ENCODE measurements around the gene APBA1.
"Not testable (repeated sequence)": the region's sequence is repeated elsewhere in the genome, so short reads cannot be mapped to it uniquely, and the experiment has no call there.

APBA1 gene

GRCh38 chr9:69605406-69605805 is 66.8 kb downstream of the APBA1 start:
- DNase-seq (ENCODE audit: low read depth, low spot score), result no peak

DNA sequence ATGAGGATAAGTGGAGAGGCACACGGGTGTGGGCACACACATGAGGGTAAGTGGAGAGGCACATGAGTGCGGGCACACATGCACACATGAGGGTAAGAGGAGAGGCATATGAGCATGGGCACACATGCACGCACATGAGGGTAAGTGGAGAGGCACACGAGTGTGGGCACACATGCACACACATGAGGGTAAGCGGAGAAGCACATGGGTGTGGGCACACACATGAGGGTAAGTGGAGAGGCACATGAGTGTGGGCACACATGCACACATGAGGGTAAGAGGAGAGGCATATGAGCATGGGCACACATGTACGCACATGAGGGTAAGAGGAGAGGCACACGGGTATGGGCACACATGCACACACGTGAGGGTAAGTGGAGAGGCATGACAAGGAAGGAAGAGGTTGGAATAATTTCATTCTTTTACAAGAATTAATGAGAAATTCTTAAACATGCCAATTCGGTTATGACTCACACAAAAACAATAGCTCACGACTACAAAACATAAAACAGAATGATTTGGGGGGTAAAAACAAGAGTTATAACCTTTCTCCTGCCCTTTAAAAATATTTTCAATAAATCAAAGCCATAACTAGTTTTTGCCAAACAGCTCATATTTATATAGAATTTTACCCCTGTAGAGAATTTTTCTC is 67.5 kb downstream of the APBA1 start:
- no peak for DNase-seq (ENCODE audit: low read depth, low spot score)

- no peak for DNase-seq (ENCODE audit: low read depth, low spot score)
Measured at GRCh38 chr9:69603656-69604055, 68.5 kb downstream of the APBA1 start.

- no peak for DNase-seq (ENCODE audit: low read depth, low spot score)
Measured at GRCh38 chr9:69602773-69603172, 69.4 kb downstream of the APBA1 start.

DNA sequence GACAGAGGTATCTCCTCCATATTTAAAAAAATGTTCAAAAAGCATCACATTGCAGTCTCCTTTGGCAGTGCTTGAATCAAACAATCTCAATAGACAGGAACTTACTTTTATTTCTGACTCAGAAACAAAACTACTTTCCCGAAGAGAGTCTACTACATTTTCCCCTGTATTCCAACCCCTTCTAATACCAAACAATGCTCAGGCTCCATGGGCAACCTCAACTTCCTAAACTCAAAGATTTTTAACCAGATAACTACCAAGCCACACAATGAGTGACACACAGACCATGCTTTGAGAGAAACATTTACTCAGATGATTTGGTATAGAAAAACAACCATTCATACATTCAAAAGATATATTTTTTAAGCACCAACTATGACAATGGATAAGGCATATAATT is 70.5 kb downstream of the APBA1 start:
- DNase-seq (ENCODE audit: low read depth, low spot score), result no peak

DNA sequence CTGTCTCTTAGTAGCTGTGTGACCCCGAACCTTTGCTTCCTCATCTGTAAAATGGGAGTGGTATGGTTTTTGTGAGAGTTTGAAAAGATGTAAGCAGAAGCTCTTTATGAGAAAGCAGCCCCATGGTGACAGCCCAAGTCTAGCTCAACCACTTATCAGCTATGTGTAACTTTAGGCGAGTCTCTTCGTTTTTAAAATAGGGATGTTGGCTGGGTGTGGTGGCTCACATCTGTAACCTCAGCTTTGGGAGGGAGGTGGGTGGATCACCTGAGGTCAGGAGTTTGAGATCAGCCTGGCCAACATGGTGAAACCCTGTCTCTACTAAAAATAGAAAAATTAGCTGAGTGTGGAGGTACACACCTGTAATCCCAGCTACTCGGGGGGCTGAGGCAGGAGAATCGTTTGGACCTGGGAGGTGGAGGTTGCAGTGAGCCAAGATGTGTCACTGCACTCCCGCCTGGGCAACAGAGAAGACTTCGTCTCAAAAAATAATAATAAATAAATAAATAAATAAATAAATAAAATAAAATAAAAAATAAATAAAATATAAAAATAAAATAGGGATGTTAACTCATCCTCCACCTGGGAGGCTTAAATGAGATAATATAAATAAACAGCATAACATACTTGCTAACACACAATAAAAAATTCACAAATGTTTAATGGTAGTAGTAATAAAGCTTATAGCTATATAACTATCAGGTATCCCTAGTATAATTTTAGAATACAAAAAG is 71.7 kb downstream of the APBA1 start:
- no peak for DNase-seq (ENCODE audit: low read depth, low spot score)

- no peak for DNase-seq (ENCODE audit: low read depth, low spot score)
Measured at GRCh38 chr9:69599232-69599971, 72.8 kb downstream of the APBA1 start.

DNA sequence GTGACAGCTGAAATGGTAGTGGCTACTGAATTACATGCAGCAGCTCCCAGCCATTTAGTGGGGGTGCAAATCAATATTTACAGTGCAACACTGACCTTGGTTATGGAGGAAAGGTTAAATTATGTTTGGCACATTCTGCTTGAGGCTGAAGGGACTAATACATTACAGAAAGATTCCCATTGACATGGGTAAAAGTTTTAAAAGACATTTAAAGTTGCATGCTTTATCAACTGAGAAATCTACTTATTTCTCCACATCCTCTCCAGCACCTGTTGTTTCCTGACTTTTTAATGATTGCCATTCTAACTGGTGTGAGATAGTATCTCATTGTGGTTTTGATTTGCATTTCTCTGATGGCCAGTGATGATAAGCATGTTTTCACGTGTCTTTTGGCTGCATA is 75.3 kb downstream of the APBA1 start:
- DNase-seq (ENCODE audit: low read depth, low spot score), result not testable (repeated sequence)

DNA sequence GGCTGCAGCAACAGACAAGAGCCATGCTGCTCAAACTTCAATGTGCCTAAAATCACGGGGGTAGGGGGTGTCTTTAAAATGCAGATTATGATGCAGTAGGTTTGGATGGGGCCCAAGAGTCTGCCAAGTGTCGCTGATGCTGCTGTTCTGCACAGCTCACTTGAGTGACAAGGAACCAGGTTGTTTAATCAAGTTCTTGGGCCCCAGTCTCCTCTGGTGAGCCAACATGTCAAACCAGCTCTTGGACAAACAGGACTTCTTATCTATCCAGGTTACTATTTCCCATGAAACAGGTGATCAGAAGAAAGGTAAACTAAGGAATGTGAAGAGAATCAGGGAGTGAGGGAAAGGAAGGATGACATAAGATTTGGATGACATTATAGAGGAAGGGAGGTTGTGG is 78.0 kb downstream of the APBA1 start:
- DNase-seq (ENCODE audit: low read depth, low spot score), result no peak

DNA sequence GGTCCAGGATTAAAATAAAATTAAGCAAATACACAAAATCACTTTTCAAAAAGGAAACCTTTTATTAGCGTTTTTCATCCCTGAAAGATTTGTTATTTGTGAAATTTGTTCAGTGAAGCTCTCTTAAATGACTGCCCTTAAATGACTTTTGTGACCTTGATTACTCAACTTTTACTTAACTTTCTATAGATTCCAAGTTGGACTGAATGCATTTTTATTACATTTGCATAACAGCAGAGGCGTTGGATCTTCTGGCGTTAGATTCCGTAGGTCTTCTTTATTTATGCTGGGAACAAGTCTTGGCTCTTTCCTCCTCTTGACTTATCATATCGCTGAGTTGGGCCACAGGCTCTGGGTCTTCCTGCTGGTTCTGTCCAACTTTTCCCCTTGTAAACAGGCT is 78.4 kb downstream of the APBA1 start:
- no peak for DNase-seq (ENCODE audit: low read depth, low spot score)

DNA sequence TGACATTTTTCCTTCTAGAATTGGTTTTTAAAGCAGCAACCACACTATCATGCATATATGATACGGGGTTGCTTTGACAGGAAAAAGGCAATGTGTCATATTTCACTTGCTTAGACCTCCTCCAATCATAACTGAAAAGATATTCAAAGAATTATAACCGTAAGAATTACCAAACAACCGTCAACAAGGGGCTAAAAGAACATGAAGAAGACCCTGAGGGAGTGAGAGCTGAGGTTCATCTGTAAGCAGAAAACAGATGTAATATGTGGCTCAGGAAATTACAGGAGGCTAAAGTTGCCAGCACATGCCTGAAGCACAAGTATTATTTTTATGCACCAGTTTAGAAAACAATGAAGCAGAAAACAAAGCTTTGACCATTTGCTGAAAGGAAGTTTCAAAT is 78.9 kb downstream of the APBA1 start:
- no peak for DNase-seq (ENCODE audit: low read depth, low spot score)

- no peak for DNase-seq (ENCODE audit: low read depth, low spot score)
Measured at GRCh38 chr9:69590266-69590665, 81.9 kb downstream of the APBA1 start.

DNA sequence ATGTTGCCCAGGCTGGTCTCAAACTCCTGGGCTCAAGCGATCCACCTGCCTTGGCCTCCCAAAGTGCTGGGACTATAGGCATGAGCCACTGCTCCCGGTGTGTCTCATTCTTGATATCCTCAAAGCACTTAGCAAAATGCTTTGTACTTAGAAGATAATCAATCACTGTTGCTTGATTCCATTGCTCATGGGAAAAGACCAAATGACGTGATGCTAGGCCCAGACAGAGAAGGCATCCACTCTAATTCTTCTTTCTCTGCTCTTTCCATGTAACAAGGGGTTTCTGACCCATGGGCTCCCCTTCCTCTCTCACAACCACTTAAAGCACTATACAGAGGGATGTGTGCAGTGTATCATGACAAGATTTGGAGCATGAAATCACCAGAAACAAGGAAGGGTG is 83.0 kb downstream of the APBA1 start:
- no peak for DNase-seq (ENCODE audit: low read depth, low spot score)

DNA sequence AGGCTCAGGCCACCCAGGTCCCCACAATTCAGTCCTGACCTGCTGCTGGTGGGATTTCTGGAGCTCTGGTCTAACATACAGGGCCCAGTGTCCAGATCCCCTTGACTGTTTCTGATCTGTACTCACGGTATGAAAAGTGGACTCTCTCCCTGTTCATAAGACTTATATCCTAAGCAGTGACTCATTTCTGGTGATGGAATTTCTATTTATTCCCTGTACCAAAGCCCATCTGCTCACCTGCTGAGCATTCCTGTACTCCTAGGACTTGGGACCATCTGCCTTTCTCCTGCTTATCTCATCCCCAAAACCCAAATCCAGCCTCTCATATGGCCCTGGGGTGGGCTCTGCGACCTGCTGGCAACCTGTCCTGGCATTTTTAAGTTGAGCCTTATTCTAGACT is 86.6 kb downstream of the APBA1 start:
- no peak for DNase-seq (ENCODE audit: low read depth, low spot score)

DNA sequence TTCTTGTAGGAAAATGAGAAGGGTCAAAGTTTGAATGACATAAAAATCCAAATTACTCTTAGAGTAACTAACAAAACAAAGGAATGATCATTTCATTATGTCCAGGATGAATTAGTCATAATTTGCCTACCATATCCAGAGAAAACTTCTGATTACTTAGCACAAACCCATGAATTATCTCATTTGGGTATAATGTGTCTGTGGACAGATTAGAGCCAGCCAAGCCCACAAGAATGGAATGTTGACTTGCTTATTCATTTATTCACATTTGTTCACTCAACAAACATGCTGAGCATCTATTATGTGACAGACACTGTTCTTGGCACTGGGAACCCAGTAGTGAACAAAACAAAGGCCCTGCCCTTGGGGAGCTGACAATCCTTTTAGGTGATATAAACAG is 87.4 kb downstream of the APBA1 start:
- DNase-seq (ENCODE audit: low read depth, low spot score), result no peak

DNA sequence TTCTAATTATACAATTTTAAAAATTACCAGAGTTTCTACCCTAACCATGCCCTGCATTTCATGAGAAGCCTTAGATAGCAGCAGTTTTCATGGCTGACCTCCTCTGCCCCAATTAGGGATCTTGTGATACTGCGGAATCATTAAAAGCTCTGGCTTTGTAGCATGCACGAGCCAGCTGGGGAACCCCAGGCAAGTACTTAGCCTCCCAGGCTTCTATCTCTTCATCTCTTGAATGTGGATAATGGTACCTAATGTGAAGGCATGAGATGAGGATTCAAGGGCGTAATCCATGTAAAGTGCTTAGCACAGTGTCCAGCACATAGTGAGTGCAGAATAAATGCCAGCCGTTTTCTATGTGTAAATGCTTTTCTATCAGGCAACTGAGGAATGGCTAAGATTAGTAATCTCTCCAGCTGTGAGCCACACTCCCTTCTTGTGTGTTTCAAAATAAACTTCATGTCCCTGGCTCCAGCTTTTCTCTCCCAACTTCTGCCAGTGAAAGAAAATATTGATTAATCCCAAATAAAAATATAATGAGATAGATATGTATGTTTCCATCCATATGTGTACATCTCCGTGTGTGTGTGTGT is 88.4 kb downstream of the APBA1 start:
- no peak for DNase-seq (ENCODE audit: low read depth, low spot score)

DNA sequence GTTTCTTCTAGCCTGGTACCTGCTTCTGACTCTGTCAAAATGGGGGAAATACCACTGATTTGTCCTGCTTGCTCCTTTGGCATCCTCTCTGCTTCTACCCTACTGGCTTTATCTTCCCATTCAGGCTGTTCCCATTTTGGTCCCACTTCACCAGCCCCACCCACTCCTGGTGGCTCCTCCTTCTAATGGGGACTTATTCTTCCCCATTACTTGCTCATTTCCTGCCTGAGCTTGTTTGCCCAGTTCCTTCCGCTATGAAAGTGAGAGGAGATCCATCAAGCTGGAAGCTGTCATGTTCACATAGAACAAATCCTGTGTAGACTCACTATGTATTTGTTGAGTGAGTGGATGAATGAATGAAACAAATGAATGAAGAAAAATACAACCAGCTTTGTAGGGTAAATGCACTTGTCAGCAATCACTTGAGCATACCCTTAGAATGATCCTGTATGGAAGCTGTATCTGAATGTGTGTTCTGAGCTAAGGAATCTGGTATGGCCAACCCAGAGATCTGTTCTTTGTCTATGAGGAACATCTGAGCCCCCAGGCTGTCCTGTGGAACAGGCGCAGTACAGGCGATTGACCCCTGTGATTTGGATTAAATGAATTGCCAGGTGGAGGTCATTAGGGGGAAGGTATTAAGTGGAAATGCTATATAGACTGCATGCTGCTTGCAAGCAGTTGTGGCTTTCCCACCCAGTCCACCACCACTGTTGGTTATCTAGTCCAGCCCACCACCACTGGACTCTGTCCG is 89.5 kb downstream of the APBA1 start:
- no peak for DNase-seq (ENCODE audit: low read depth, low spot score)

- DNase-seq (ENCODE audit: low read depth, low spot score), result no peak
Measured at GRCh38 chr9:69582018-69582417, 90.2 kb downstream of the APBA1 start.

GRCh38 chr9:69580582-69581214 is 91.5 kb downstream of the APBA1 start:
- no peak for DNase-seq (ENCODE audit: low read depth, low spot score)

GRCh38 chr9:69579760-69580581 is 92.2 kb downstream of the APBA1 start:
- no peak for DNase-seq (ENCODE audit: low read depth, low spot score)

All from activated naive CD8-positive, alpha-beta T cell treated with anti-CD3 and anti-CD28 coated beads, Interleukin-2, amount 50 U/mL, for 16 hours (primary cell).